Measurements from ENCODE around the gene ACAP1. TPM values are rescaled to one million over a fixed set of nuclear protein-coding genes. Genes with fewer than 3 reads are reported as not detected.

ACAP1 gene
- total RNA-seq = 100 to 1,000 TPM in 1 of 6 donors, 10 to 100 TPM in 4, 1 to 10 TPM in 1; 8.5 to 114 (median 22.8) TPM

GRCh38 chr17:7336240-7337175, at the start of gene ACAP1:
Gene ACAP1, plus strand, starts transcription at chr17:7336529. Its CDS starts 206 bp downstream, at chr17:7336735.
- Histone ChIP-seq H3K27me3 (no peaks in the 10 kb centered on the region), H3K36me3 (no peaks in the 10 kb centered on the region), H3K27ac (peak within 1 kb of the TSS in 3 of 4 donors; percentile 69 to 83 (median 77)), H3K4me3 (peak within 1 kb of the TSS in 3 of 4 donors; percentile 40 to 45 (median 44)), H3K9me3 (no peaks in the 10 kb centered on the region), H3K4me1 (peaks cover 0 to 3% (median 0%) of the 10 kb centered on the region in 4 donors)
- TF ChIP-seq EP300 (IDR thresholded peaks at IDR 0.05) (no peak), POLR2AphosphoS5 (IDR thresholded peaks at IDR 0.05) (peak in 1 of 2 donors; percentile 40), CTCF (IDR thresholded peaks at IDR 0.05) (no peak), POLR2A (IDR thresholded peaks at IDR 0.05) (no peak)
- peak; percentile 59 to 73 for ATAC-seq (ENCODE audit: low FRiP score in 2 of 2)
- DNase-seq = peak; percentile 77 to 92
- 34 to 35% methylated on average over 8 to 17 of the region's 17 CpGs for WGBS, 2 donors

- ATAC-seq (ENCODE audit: low FRiP score in 2 of 2) (no peak), DNase-seq (peak in 1 of 2 donors; percentile 70)
- H3K4me3 ChIP-seq = no peak overlapping the region
- 86 to 92% methylated on average over 9 to 18 of the region's 18 CpGs for WGBS, 2 donors
- no peak overlapping the region for H3K27ac ChIP-seq
- TF ChIP-seq POLR2AphosphoS5 (IDR thresholded peaks at IDR 0.05) = no peak
- no peak for TF ChIP-seq EP300 (IDR thresholded peaks at IDR 0.05)
- TF ChIP-seq CTCF (IDR thresholded peaks at IDR 0.05) = no peak
- TF ChIP-seq POLR2A (IDR thresholded peaks at IDR 0.05) = no peak
- peaks cover 8 to 10% (median 9%) of the 10 kb centered on the region in 4 donors for H3K4me1 ChIP-seq
- no peaks in the 10 kb centered on the region for H3K36me3 ChIP-seq
- H3K9me3 ChIP-seq = no peaks in the 10 kb centered on the region
- H3K27me3 ChIP-seq = peaks cover 0 to 13% (median 9%) of the 10 kb centered on the region in 4 donors
These were observed 46.9 kb upstream of the ACAP1 start for GRCh38 chr17:7289256-7290032.

GRCh38 chr17:7290166-7290565, 46.2 kb upstream of the ACAP1 start:
- DNase-seq = peak in 1 of 2 donors; percentile 58
- H3K27me3 ChIP-seq = peaks cover 0 to 16% (median 15%) of the 10 kb centered on the region in 4 donors
- no peaks in the 10 kb centered on the region for H3K9me3 ChIP-seq
- ATAC-seq (ENCODE audit: low FRiP score in 2 of 2) = no peak
- TF ChIP-seq POLR2AphosphoS5 (IDR thresholded peaks at IDR 0.05) = no peak
- TF ChIP-seq CTCF (IDR thresholded peaks at IDR 0.05) = no peak
- TF ChIP-seq POLR2A (IDR thresholded peaks at IDR 0.05) = no peak
- no peak for TF ChIP-seq EP300 (IDR thresholded peaks at IDR 0.05)
- no peak overlapping the region for H3K27ac ChIP-seq
- WGBS, 2 donors = 93 to 94% methylated on average over 19 of the region's 19 CpGs
- H3K4me3 ChIP-seq = no peak overlapping the region
- H3K36me3 ChIP-seq = no peaks in the 10 kb centered on the region
- peaks cover 15 to 17% (median 16%) of the 10 kb centered on the region in 4 donors for H3K4me1 ChIP-seq

GRCh38 chr17:7290685-7291084, 45.6 kb upstream of the ACAP1 start:
- Histone ChIP-seq H3K9me3 (no peaks in the 10 kb centered on the region), H3K36me3 (no peaks in the 10 kb centered on the region), H3K4me3 (no peak overlapping the region), H3K4me1 (peaks cover 15 to 22% (median 17%) of the 10 kb centered on the region in 4 donors), H3K27me3 (peaks cover 0 to 16% (median 15%) of the 10 kb centered on the region in 4 donors), H3K27ac (no peak overlapping the region)
- DNase-seq = no peak
- no peak for ATAC-seq (ENCODE audit: low FRiP score in 2 of 2)
- WGBS, 2 donors = 82 to 86% methylated on average over 11 of the region's 11 CpGs
- TF ChIP-seq EP300 (IDR thresholded peaks at IDR 0.05) (no peak), POLR2AphosphoS5 (IDR thresholded peaks at IDR 0.05) (no peak), POLR2A (IDR thresholded peaks at IDR 0.05) (no peak), CTCF (IDR thresholded peaks at IDR 0.05) (no peak)

Measured in upper lobe of left lung (tissue), 6 donors.